ENCODE results near the gene BCAS4.
"Not testable (repeated sequence)": the region's sequence is repeated elsewhere in the genome, so short reads cannot be mapped to it uniquely, and the experiment has no call there.

Gene BCAS4

DNA sequence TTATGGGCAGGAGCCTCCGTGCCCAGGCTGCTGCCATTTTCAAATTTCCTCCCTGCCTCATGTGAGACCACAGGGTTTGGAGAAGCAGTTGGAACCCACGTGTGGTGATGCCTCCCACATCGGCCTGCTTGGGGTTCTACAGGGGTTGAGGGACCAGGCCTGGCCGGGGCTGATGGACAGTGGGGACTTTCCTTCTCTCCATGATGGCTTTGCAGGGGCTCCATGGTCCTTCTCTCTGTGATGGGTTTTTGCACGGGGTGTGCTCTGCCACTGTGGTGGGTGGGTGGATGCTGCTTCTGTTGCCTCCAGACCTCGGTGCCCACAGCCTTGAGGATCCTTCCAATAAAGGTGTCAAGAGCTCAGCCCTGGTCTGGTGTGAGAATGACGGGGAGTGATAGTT is 82.0 kb downstream of the BCAS4 start:
- DNase-seq, result no peak

DNA sequence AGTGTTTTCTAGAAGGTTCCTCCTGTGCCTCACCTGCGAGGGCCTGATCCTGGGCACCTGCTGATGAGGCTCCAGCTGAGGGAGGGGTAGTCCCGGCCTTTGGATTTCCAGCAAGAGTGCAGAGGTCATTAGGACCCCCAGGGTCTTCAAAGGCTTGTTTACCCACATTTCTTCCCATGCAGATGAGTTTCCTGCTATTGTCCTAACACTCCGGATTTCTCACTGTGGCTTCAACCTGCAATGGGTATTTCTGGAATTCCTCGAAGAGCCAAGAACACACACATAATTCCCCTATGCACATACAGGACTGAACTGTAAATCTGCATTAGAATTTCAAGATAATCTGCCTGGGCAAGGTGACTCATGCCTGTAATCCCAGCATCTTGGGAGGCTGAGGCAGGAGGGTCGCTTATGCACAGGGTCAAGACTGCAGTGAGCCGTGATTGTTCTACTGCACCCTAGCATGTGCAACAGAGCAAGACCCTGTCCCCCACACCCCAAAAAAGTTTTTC is 82.4 kb downstream of the BCAS4 start:
- DNase-seq, result no peak

DNA sequence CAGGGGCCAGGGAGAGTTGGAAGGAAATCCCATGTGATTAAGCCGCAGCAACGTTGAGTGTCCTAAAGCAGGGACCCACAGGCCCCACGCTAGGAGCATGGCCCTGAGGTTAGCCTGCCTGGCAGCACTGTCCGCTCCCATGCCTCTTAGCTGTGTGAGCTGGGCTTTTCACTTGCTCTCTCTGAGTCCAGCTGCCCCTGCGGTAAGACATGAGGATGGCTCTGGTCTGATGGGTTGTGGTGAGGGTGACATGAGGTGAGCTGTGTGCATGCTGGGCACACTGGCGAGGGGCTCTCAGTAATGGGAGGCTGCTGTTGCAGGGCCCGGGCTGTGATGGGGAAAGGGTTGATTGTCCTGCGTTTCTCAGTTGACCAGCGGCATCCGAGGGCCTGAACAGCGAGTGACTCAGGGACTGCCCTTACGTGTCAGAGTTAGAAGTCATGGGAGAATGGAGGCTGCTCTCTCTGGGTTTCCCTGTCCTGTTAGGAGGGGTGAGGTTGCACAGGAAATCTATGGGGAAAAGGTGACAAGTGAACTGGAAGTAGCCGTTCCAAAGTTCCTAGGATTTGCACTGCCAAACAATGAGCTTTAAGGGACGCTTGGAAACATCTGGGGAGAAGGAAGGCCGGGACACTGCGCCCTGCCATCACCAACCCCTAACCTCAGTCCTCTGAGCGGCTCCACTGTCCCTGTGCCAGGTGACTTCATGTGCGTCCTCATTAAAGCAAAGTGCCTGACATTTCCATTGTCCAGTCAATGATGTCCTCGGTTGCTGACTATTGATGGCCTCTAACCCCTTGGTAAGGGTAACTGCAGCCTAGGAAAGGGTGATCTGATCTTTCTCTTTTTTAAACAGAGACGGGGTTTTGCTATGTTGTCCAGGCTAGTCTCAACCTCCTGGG is 85.0 kb downstream of the BCAS4 start:
- no peak for DNase-seq

DNA sequence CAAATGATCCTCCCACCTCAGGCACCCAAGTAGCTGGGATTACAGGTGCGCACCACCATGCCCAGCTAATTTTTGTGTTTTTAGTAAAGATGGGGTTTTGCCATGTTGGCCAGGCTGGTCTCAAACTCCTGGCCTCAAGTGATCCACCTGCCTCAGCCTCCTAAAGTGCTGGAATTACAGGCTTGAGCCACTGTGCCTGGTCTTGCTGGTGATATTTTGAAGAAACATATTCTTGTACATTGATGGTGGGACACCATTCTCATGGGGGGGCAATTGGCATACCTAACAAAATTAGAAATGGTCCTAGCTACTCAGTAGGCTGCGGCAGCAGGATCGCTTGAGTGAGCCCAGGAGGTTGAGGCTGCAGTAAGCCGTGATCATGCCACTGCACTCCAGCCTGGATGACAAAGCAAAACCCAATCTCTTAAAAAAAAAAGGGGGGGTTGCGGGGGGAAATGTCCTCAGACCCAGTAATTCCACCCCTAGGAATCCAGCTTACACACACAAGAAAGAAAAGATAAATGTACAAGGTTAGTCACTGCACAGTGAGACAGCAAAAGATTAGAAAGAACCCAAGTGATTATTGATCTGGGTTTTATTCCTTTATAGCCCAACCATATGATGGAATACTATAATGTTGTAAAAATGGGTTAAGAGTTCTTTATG is 87.0 kb downstream of the BCAS4 start:
- DNase-seq, result not testable (repeated sequence)

DNA sequence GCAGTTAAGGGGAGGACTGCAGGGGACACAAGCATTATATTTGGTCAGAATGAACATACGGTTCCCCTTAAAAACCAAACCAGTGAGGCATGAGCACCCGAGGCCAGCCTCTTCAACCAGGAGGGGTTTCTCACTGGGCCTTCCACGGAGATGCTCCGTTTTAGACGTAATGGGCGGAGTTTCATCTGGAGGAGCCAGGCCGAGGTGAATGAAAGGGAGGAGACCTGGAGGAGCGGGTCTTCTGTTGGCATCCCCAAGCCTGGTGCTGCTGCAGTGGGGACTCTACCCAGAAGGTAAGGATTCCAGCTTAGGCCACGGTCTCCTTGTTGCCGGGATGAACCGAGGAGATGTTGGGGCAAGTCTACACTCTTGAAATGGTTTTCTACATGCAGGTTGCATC is 89.0 kb downstream of the BCAS4 start:
- no peak for DNase-seq

DNA sequence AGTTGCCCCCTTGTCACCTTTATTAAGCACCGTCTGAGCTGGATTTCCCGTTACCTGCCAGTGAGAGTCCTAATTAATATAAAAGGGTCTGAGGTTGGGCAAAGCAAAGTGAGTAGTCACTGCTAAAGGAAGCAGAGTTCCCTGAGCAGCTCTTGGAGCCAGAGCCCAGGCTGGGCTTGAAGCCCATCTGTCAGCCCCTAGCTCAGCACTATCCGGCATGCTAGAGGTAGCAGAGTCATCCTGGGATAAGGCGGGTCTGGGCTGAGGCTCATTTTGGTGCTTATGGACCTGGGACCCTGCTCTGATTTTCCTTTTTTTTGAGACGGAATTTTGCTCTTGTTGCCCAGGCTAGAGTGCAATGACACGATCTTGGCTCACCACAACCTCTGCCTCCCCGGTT is 90.2 kb downstream of the BCAS4 start:
- DNase-seq, result no peak

DNA sequence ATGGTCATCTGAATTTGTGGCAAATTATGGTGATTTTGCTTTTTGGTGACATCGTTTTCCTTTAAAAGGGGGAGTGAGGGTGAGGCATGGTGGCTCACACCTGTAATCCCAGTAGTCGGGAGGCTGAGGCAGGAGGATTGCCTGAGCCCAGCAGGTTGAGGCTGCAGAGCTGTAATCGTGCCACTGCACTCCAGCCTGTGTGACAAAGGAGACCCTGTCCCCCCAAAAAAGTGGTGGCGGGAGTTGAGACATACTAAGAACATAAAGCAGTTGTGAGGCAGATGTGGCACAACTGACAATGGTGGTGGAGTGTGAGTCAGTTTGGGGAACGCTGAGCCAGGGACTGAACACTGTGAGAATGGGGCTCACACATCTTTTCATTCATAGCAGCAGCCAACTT is 90.9 kb downstream of the BCAS4 start:
- no peak for DNase-seq

DNA sequence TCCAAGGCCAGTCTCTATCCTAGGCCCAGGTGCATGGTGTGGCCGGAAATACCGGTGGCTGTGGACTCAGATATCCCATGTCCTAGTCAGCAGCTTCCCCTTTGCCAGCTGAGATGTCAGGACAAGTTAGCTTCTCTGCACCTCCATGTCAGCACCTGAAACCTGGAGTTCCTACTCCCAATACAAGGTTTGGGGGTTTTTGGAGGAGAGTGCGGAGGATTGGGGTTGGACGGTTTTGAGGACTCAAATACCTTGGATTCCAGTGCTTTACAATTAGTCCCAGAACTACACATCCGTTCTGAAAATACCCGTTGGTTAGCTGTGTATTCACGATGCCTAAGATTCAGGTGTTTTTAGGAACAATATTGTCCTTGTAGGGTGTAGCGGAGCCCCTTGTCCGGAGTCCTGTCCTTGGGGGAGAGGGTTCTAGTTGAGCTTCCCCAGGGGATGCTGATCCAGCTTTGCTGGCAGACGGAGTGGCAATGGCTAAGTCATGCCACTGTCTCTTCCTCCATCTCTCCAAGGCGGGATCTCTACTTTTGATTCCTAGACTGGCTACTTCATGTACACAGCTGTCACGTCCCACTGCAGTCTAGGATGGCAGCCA is 91.4 kb downstream of the BCAS4 start:
- no peak for DNase-seq

DNA sequence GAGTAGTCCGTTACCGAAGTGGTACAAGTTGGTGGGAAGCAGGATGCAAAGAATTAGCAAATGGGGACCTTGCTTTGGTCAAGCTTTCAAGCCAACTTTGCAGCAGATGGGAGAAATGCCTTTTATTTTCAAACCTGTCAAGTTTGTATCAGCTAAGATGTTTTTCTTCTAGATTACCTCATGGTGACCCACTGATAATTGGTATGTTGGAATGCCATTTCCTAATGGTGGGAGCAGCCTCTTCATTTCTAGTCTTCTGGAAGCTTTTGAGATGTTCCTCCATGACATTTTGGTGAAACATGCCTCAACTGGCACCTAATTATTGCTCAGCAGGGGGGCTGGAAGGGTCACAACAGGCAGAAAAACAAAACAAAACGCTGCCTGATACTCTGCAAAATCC is 92.7 kb downstream of the BCAS4 start:
- DNase-seq, result no peak

DNA sequence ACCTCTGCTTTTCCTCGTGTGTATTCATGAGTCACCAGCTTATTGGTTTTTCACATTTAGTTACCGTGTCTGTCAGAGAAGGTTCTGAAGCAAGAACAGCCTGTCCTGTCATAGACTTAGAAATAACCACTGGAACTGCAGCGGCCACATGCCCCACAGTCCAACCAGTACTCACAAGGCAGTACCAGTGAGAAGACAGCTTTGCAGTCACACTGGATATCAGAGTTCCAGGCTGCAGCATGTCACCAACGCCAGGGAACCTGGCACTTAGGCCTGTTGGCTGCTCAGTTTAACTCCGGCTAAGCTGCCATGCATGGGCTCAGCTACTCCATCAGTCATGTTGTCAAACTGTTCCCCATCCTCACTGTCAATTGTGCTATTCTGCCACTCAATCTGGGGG is 96.3 kb downstream of the BCAS4 start:
- no peak for DNase-seq

DNA sequence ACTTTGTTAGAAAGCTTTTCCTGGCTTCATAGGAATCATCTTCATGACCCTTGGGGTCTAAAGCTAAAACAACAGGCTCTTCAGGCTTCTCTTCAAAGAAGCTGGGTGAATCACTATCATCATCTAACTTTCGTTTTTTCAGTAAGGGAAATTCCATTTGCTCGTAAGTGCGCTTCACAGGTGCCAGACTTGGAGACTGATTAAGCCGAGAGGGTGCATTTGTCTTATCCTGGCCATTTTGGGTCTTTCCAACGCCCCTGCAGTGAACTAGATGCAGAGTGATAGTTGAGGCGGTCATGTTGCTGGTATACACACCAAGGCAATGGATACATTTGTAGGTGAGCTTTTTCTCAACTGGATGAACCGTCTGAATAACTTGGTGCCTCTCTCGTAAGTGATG is 97.5 kb downstream of the BCAS4 start:
- no peak for DNase-seq

DNA sequence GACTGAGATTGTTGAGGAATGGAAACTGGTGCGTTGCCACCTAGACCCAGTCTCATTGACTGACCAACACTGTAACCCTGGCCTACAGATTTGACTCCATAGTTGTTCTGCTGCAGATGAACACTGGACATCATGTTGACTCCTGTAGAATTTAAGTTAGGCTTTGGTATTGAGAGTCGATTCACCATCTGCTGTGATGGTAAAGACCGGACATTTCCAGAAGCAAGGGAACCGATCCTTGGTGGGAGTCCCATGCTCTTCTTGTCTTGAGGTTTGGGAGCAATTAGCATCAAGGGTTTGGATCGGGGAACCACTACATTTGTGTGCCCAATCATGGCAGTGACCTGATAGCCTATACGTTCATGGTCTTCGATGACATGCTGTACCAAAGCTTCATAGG is 98.8 kb downstream of the BCAS4 start:
- DNase-seq, result no peak

DNA sequence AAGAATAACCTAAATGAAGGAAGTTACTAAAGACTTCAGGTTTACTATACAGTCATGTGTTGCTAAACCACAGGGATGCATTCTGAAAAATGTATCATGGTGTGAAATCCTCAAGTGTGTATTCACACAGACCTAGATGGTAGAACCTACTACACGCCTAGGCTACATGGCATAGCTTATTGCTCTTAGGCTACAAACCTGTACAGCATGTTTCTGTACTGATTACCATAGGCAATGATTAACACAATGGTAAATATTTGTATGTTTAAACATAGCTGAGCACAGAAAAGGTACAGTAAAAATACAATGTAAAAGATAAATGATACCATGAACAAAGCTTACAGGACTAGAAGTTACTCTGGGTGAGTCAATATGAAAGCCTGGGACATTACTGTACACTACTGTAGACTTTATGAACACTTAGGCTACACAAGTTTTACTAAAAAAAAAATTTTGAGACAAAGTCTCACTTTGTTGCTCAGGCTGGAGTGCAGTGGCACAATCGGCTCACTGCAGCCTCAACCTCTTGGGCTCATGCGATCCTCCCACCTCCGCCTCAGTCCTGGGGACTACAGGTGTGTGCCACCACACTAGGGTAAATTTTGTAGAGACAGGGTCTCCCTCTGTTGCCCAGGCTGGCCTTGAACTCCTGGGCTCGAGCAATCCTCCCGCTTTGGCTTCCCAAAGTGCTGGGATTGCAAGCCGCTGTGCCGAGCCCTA is 100.4 kb downstream of the BCAS4 start:
- no peak for DNase-seq

DNA sequence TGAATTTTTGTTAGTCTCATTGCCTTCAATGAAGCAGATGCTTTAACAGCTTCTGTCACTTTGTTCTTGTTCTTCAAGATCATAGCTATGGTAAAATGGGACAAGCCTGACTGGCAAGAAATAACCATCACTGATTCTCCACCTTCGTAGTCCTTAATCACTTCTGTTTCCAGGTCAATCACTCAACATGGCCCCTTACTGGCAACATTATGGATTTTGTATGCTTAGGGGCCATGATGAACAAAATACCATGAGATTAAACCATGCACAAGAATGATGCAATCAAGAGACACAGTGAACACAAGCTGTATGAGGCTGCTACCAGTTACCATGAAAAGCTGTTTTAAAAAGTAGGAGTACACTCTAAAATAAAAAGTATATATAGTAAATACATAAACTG is 103.6 kb downstream of the BCAS4 start:
- DNase-seq, result peak; percentile 49

DNA sequence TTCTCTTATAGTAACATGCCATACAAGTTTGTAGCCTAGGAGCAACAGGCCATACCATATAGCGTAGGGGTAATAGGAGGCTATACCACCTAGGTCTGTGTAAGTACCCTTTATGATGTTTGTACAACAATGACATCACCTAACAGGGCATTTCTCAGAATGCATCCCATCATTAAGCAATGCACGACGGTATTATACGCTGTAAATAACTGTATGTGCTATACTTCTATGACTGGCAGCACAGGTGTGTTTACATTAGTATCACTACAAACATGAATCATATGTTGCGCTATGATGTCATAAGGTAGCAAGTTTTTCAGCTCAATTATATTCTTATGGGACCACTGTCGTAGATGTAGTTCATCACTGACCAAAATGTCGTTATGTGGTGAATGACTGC is 105.4 kb downstream of the BCAS4 start:
- no peak for DNase-seq

DNA sequence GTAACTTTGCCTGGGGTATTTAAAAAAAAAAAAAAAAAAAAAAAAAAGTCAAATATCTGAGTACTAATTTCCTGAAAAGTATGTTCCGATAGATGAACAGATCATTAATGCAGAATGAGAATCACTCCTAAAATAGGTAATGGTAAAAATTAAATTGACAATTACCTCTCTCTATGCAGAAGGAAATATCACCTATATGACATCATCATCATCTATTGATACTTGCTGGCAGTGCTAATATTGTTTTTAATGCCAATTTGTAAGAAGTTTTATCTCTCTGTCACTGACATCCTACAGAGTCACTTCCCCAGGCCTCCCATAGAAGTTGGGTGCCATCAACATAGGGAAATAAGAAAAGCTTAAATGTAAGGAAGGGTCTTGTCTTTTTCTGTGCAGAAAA is 106.4 kb downstream of the BCAS4 start:
- DNase-seq, result no peak

DNA sequence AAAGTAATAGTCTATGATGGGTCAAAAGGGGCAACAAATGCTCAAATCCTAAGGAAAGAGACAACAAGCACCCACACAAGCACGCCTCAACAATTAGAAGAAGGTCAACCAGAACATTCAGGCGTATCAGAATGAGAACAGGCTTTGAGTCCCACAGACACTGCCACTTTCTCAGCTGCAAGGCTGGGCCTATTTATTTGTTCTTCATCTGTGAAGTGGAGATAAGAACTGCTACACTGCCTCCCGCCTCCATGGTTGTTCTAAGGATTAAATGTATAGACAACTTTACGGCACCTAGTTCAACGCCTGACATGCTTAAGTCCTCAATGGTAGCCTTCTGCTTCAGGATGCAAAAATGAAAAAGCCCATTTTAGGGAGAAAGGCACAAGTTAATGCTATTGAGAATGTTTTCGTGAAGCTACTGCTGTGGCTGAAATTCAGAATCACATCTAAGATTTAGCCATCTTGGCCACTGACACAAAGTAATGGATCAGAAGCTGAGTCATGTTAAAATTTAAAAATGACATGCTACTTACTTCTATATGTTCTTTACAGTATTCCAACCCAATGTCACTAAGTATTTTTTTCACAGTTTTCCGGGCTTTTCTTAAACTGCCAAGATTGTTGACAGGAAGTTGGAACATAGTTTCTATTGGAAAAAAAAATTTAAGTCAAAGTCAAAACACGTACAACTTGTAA is 108.6 kb downstream of the BCAS4 start:
- no peak for DNase-seq

DNA sequence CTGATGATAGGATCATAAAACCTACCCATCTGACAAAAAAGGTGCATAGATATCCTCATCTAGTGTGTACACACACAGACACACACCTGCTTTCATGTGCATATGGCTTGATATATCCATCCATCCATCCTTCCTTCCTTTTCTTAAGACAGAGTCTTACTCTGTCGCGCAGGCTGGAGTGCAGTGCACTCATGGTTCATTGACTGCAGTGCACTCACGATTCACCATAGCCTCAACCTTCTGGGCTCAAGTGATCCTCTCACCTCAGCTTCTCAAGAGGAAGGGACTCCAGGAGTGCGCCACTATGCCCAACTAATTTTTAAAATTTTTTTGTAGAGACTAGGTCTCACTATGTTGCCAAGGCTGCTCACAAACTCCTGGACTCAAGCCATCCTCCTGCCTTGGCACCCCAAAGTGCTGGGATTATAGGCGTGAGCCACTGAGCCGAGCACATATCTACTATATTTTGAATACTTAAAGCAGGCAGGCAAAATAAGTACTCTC is 109.3 kb downstream of the BCAS4 start:
- no peak for DNase-seq

DNA sequence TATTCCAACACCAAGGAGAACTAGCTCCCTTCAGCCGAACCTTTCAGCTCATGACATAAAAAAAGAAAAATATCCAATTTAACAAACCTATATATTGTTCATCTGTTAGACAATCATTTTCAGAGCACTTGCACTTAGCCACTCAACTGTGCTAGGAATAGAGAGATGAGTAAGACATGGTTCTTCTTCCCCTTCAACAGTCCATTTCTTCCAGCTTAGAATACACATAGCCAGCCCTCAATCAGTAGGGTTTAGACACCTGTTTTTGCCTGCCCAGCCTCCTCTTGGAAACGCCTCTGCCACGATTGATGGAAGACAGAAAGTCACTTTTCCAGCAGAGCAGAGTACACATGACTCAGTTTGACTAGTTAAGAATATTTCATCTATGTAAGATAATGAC is 114.6 kb downstream of the BCAS4 start:
- DNase-seq, result no peak

DNA sequence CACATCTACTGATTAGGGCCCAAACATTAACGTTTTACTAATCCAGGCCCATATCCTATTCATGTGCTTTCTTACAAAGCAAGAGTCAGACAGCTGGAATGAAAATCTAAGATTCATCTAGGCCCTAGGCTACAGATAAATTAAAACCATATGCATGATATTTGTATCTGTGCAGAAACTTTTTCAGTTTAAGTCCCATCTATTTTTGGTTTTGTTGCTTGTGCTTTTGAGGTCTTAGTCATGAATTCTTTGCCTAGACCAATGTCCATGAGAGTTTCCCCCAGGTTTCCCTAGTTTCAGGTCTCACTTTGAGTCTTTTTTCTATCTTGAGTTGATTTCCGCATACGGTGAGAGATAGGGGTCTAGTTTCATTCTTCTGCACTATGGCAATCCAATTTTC is 116.2 kb downstream of the BCAS4 start:
- DNase-seq, result peak; percentile 90

DNA sequence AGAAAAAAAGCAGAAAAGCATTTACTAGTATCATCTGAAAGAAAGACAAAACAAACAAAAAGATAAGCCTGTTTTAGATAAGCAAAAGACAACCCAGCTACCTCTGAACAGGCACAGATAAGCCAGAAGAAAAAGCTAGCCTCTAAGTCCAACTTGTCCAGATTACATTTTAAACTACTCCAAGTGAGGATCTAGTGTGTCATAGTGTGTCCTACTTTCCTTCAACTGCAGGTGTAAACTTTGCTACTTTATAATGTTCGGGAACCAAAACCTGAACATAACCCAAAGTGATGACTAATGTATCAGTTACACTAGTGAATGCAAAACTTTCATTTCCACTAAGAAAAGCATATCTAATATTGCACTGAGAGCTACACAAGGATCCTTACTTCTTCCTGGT is 116.9 kb downstream of the BCAS4 start:
- DNase-seq, result no peak
